ENCODE data around the gene ERFL. TPM values are rescaled to one million over a fixed set of nuclear protein-coding genes. Genes with fewer than 3 reads are reported as not detected.

Gene ERFL
- total RNA-seq, 1 donor from 2014 or later, result 0.46 TPM

GRCh38 chr19:41902594-41902993 is 25.7 kb downstream of the ERFL start:
- H3K9me3 Mint-ChIP-seq (ENCODE audit: unreplicated experiment), result no peaks in the 10 kb centered on the region
- no peak overlapping the region for H3K27ac Mint-ChIP-seq (ENCODE audit: unreplicated experiment)
- H3K27me3 Mint-ChIP-seq (ENCODE audit: unreplicated experiment), result peaks cover 11% of the 10 kb centered on the region
- TF ChIP-seq CTCF (IDR thresholded peaks at IDR 0.05; ENCODE audit: unreplicated experiment), result no peak
- peaks cover 44% of the 10 kb centered on the region for H3K36me3 Mint-ChIP-seq (ENCODE audit: low read depth, unreplicated experiment)
- no peak overlapping the region for H3K4me3 Mint-ChIP-seq (ENCODE audit: unreplicated experiment)
- peaks cover 5% of the 10 kb centered on the region for H3K4me1 Mint-ChIP-seq (ENCODE audit: unreplicated experiment)
- no peak for DNase-seq (ENCODE audit: low spot score)

- peaks cover 46% of the 10 kb centered on the region for H3K36me3 Mint-ChIP-seq (ENCODE audit: low read depth, unreplicated experiment)
- H3K4me3 Mint-ChIP-seq (ENCODE audit: unreplicated experiment), result no peak overlapping the region
- TF ChIP-seq CTCF (IDR thresholded peaks at IDR 0.05; ENCODE audit: unreplicated experiment), result no peak
- H3K9me3 Mint-ChIP-seq (ENCODE audit: unreplicated experiment), result no peaks in the 10 kb centered on the region
- H3K27me3 Mint-ChIP-seq (ENCODE audit: unreplicated experiment), result peaks cover 11% of the 10 kb centered on the region
- no peak overlapping the region for H3K27ac Mint-ChIP-seq (ENCODE audit: unreplicated experiment)
- DNase-seq (ENCODE audit: low spot score), result no peak
- peaks cover 6% of the 10 kb centered on the region for H3K4me1 Mint-ChIP-seq (ENCODE audit: unreplicated experiment)
Observed at GRCh38 chr19:41901707-41902360, 26.4 kb downstream of the ERFL start.

- peaks cover 12% of the 10 kb centered on the region for H3K4me1 Mint-ChIP-seq (ENCODE audit: unreplicated experiment)
- DNase-seq (ENCODE audit: low spot score), result no peak
- H3K27ac Mint-ChIP-seq (ENCODE audit: unreplicated experiment), result no peak overlapping the region
- peak overlapping the region; percentile 25 for H3K4me3 Mint-ChIP-seq (ENCODE audit: unreplicated experiment)
- no peaks in the 10 kb centered on the region for H3K9me3 Mint-ChIP-seq (ENCODE audit: unreplicated experiment)
- peaks cover 26% of the 10 kb centered on the region for H3K36me3 Mint-ChIP-seq (ENCODE audit: low read depth, unreplicated experiment)
- H3K27me3 Mint-ChIP-seq (ENCODE audit: unreplicated experiment), result peaks cover 3% of the 10 kb centered on the region
- TF ChIP-seq CTCF (IDR thresholded peaks at IDR 0.05; ENCODE audit: unreplicated experiment), result no peak
Observed at GRCh38 chr19:41898235-41898634, 30.0 kb downstream of the ERFL start.

GRCh38 chr19:41897820-41898219 is 30.4 kb downstream of the ERFL start:
- no peak for TF ChIP-seq CTCF (IDR thresholded peaks at IDR 0.05; ENCODE audit: unreplicated experiment)
- H3K36me3 Mint-ChIP-seq (ENCODE audit: low read depth, unreplicated experiment), result peaks cover 26% of the 10 kb centered on the region
- H3K4me3 Mint-ChIP-seq (ENCODE audit: unreplicated experiment), result peak overlapping the region; percentile 37
- peaks cover 2% of the 10 kb centered on the region for H3K27me3 Mint-ChIP-seq (ENCODE audit: unreplicated experiment)
- DNase-seq (ENCODE audit: low spot score), result no peak
- peaks cover 12% of the 10 kb centered on the region for H3K4me1 Mint-ChIP-seq (ENCODE audit: unreplicated experiment)
- H3K27ac Mint-ChIP-seq (ENCODE audit: unreplicated experiment), result no peak overlapping the region
- H3K9me3 Mint-ChIP-seq (ENCODE audit: unreplicated experiment), result no peaks in the 10 kb centered on the region

- Mint-ChIP-seq H3K9me3 (ENCODE audit: unreplicated experiment) (no peaks in the 10 kb centered on the region), H3K4me1 (ENCODE audit: unreplicated experiment) (peaks cover 12% of the 10 kb centered on the region), H3K36me3 (ENCODE audit: low read depth, unreplicated experiment) (peaks cover 26% of the 10 kb centered on the region), H3K4me3 (ENCODE audit: unreplicated experiment) (no peak overlapping the region), H3K27ac (ENCODE audit: unreplicated experiment) (no peak overlapping the region), H3K27me3 (ENCODE audit: unreplicated experiment) (peaks cover 1% of the 10 kb centered on the region)
- no peak for DNase-seq (ENCODE audit: low spot score)
- no peak for TF ChIP-seq CTCF (IDR thresholded peaks at IDR 0.05; ENCODE audit: unreplicated experiment)
Observed at GRCh38 chr19:41897181-41897580, 31.1 kb downstream of the ERFL start.
